Stimulated activated CD8-positive, alpha-beta memory T cell treated with anti-CD3 and anti-CD28 coated beads, Interleukin-7, amount 100 ng/mL, for 48 hours (primary cell): ENCODE results near the gene CALB2.

Experiments used
- DNase-seq, 2 donors: peaks; one replicate each; pipeline ENCODE4 v3.0.0-alpha.2; 2020; ENCODE audit warnings: low read depth in 1 of 2; ENCODE audit errors: extremely low read depth in 1 of 2

CALB2 gene

GRCh38 chr16:71426069-71426879 lies 67.8 kb downstream of the CALB2 start:
- DNase-seq = no peak

- DNase-seq = no peak
Observed at GRCh38 chr16:71426880-71427615, 68.5 kb downstream of the CALB2 start.

DNA sequence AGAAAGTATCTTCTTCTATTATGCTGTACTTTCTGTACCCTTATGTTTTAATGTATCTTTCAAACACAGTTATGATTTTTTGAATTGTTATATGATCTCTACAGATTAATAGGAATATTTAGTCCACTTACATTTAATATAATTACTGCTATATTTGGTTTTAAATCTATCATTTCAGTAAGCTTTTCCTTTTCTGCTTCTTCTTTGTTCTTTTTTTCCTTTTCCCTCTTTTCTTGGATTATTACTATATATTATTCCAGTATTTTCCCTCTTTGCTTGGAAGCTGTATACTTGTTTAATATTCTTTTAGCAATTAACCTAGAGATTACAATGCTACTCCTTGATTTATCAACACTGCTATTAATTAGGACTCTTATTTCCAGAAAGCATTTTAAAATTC lies 69.9 kb downstream of the CALB2 start:
- DNase-seq = no peak

DNA sequence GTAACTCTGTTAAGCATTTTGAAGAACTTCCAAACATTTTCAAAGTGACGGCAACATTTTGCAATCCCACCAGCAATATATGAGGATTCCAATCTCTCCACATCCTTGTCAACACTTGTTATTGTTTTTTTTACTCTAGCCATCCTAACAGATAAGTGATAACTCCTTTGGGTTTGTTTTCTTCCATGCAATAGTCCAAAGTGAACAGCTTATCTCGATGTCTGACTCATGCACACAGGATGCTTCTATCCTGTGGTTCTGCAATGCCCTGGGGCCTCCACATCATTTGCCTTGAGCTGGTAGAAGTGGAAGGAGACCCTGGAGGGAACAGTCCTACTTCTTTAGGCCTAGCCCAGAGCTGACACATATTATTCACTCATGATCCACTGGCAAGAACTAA lies 70.4 kb downstream of the CALB2 start:
- DNase-seq = no peak

DNA sequence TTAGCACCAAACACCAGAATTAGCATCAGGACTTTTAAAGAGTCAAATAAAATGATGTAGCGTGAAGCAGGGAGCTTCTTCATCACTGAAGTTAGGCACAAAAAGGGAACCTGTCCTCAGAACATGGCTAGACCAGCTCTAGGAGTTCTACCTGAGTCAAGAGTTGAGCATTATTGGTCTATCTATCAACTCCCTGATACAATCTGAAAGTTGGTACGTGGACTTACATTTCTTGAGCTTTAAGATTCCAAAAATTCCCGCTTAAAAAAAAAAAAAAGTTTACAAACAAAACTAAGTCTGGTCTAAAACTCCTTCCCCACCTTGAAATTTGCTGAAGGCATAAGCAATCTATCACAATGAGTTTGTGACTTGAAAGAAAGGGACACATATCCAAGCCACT lies 71.1 kb downstream of the CALB2 start:
- no peak for DNase-seq

GRCh38 chr16:71430744-71431143 lies 72.2 kb downstream of the CALB2 start:
- no peak for DNase-seq

DNA sequence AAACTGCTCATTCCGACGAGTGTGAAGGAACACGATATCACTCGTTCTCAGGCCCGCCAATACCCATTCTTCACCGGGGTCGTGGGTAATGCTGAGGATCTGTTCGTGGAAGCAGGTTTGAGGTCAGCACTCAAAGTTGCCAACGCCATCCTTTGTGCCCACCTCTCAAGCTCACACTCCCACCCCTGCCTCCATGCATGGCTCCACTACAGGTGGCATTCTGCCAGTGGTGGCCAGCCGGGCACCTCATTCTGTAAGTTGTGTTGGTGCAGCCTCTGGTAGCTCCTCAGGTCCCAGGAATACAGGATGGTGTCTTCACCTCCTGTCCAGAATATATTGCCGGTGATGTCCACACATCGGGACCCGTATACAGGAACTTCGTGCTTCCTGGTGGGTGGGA lies 72.7 kb downstream of the CALB2 start:
- no peak for DNase-seq

GRCh38 chr16:71431991-71432390 lies 73.5 kb downstream of the CALB2 start:
- DNase-seq = no peak

DNA sequence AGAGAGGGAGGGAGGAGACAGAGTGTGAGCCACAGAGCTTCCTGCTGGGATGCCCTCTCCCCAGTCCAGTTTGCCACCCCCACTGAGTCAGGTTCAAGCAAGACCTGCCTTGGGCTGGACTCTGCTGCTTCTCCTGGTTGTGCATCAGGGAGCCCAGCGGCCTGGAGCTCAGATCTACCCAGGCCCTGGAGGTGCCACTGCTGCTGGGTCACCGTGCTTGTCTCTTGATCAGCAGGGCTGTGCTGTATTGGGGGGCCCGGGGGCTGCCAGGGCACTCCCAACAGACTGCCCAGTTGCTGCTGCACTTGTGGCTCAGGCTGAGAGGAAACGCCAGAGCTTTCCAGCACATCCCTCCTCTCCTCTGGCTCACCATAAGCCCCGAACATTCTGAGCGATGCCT lies 74.4 kb downstream of the CALB2 start:
- DNase-seq = no peak

DNA sequence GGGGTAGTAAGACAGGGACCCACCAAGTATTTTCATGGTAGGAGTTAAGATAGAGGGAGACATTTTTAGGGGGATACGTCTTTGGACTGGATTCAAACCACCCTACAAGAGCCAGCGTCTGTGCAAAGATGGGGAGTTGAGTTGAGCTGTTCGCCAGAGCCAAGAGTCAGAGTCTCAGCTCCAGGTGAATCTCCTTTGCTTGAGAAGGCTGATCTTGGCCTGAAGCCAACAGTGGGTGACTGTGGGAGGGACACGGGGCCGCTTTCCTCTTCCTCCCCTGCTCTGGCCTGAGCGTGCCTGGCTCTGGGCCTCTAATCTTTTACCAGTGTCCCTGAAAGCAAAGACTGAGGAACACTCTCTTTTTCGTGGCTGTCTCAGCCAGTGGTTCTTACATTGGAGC lies 78.0 kb downstream of the CALB2 start:
- DNase-seq = no peak

DNA sequence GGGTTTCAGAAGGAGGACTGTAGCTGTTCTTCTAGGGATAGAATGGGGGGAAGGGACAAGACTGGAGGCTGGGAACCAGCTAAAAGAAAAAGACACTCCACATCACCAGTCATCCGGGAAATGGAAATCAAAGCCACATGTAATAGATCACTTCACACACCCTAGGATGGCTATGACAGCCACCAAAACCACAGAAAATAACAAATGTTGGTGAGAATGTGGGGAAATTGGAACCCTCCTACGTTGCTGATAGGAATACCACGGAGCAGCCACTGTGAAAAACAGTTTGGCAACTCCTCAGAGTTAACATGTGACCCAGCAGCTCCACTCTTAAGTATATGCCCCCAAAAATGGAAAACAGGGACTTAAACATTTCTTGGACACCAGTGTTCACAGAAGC lies 81.0 kb downstream of the CALB2 start:
- no peak for DNase-seq
